Neuron (in vitro differentiated cells): ENCODE data around the gene AFDN.

ENCODE experiments used
- H2AFZ ChIP-seq: one replicate; pipeline ENCODE4 v1.6.1; 2013; ENCODE audit warnings: low read depth, mild to moderate bottlenecking, inconsistent platforms, low read length, moderate library complexity
- H3K27me3 ChIP-seq: one replicate; pipeline ENCODE4 v1.6.1; 2013; ENCODE audit warnings: low read length; ENCODE audit not compliant: insufficient read depth
- H3K36me3 ChIP-seq: one replicate; pipeline ENCODE4 v1.6.1; 2013; ENCODE audit warnings: low read length; ENCODE audit not compliant: insufficient read depth
- H3K4me1 ChIP-seq: one replicate; pipeline ENCODE4 v1.6.1; 2013; ENCODE audit warnings: low read length; ENCODE audit not compliant: insufficient read depth
- H3K4me3 ChIP-seq: 2 replicates; pipeline ENCODE4 v1.5.1; 2013; ENCODE audit warnings: mild to moderate bottlenecking, low read length, moderate library complexity
- H3K9me3 ChIP-seq: one replicate; pipeline ENCODE4 v1.6.1; 2013; ENCODE audit warnings: low read length

The AFDN gene

GRCh38 chr6:167956983-167957492 lies 130.3 kb downstream of the AFDN start:
- H3K36me3 ChIP-seq, result peaks cover 70% of the 10 kb centered on the region
- no peaks in the 10 kb centered on the region for H3K4me1 ChIP-seq
- H3K27me3 ChIP-seq, result no peaks in the 10 kb centered on the region
- H3K9me3 ChIP-seq, result peaks cover 6% of the 10 kb centered on the region
- no peak overlapping the region for H3K4me3 ChIP-seq
- H2AFZ ChIP-seq, result no peak overlapping the region

GRCh38 chr6:167957626-167958025 lies 130.9 kb downstream of the AFDN start:
- Histone ChIP-seq H3K4me3 (no peak overlapping the region), H3K9me3 (peaks cover 6% of the 10 kb centered on the region), H3K36me3 (peaks cover 70% of the 10 kb centered on the region), H2AFZ (no peak overlapping the region), H3K4me1 (no peaks in the 10 kb centered on the region), H3K27me3 (no peaks in the 10 kb centered on the region)

DNA sequence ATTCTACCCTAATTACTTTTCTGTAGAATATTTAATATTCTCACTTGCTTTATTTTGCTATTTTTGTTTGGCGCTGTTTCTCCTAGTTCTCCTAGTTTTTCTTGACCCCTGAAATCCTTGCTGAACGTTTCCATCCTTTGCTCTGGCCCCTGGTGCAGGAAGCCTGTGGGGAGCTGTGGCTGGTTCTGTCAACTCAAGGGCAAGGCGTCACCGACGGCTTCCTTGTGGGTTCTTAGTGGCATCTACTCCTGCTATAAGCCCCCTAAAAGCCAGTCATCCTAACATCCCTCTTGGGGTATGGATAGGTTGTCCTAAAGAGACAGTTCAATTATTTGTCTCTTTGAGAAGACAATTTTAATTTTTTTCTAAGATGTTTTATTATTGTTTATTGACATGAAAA lies 133.9 kb downstream of the AFDN start:
- H3K36me3 ChIP-seq, result peaks cover 76% of the 10 kb centered on the region

DNA sequence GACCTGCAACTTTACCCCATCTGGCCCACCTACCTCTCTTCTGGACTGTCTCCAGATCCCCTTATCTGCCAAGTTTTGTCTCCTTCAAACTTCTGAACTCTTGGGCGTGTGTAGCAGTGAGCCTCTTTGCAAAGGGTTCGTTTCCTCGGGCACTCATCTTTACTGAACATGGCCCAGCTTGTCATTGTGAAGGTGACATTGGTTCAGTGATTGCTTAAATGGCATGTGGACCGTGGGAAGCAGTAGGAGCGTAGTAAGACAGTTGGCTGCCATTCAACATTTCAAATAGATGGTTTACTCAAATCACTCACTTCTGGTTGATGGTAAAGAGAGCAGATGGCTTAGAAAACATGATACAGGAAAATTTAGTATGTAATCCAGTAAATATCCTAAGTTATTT lies 136.0 kb downstream of the AFDN start:
- Histone ChIP-seq H3K36me3 (peaks cover 78% of the 10 kb centered on the region), H3K9me3 (peaks cover 7% of the 10 kb centered on the region), H3K4me3 (no peak overlapping the region), H3K27me3 (no peaks in the 10 kb centered on the region), H3K4me1 (no peaks in the 10 kb centered on the region), H2AFZ (no peak overlapping the region)

More for the DNA sequence above, 133.9 kb downstream of the AFDN start:
- Histone ChIP-seq H2AFZ (no peak overlapping the region), H3K4me3 (no peak overlapping the region), H3K27me3 (no peaks in the 10 kb centered on the region), H3K4me1 (no peaks in the 10 kb centered on the region), H3K9me3 (peaks cover 6% of the 10 kb centered on the region)

GRCh38 chr6:167963589-167964057 lies 136.9 kb downstream of the AFDN start:
- H3K27me3 ChIP-seq, result no peaks in the 10 kb centered on the region
- peaks cover 7% of the 10 kb centered on the region for H3K9me3 ChIP-seq
- H2AFZ ChIP-seq, result no peak overlapping the region
- peaks cover 80% of the 10 kb centered on the region for H3K36me3 ChIP-seq
- H3K4me3 ChIP-seq, result no peak overlapping the region
- peaks cover 3% of the 10 kb centered on the region for H3K4me1 ChIP-seq

DNA sequence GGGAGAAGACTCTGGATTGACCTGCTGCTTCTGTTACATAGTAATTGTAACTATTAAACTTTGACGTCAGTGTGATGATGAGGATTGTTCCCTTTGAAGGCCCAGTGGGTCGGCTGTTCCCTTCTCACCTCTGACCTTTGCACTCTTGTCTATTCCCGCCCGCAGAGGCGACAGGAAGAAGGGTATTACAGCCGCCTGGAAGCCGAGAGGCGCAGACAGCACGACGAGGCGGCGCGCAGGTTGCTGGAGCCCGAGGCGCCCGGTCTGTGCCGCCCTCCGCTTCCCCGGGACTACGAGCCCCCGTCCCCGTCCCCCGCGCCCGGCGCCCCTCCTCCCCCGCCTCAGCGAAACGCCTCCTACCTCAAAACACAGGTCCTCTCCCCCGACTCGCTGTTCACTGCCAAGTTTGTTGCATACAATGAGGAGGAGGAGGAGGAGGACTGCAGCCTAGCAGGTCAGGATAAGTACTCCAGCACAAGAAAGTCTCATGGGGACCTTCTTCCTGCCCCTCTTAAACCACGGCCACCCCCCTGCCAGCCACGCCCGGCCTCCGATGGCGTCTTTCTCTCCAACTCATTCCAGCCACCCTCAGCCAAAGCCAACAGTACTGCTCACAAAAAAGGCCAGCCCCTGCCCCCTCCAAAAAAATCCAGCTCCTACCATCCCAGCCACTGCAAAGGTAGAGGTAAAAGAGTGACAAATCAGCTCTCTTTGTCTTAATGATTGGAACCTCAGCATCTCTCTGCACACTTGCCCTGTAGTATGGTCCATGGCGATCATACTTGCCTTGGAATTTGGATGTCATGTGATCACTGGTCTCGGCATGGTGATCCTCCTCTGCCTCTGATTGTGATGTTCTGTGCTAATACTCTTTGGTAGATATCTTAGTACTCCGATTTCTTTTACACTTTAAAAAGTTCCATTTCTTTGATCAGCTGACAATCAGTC lies 139.2 kb downstream of the AFDN start:
- no peaks in the 10 kb centered on the region for H3K27me3 ChIP-seq
- no peak overlapping the region for H3K4me3 ChIP-seq
- H2AFZ ChIP-seq, result no peak overlapping the region
- H3K9me3 ChIP-seq, result peaks cover 7% of the 10 kb centered on the region
- peaks cover 78% of the 10 kb centered on the region for H3K36me3 ChIP-seq
- peaks cover 24% of the 10 kb centered on the region for H3K4me1 ChIP-seq

GRCh38 chr6:167966540-167966905 lies 139.8 kb downstream of the AFDN start:
- Histone ChIP-seq H3K9me3 (peaks cover 7% of the 10 kb centered on the region), H3K4me1 (peaks cover 30% of the 10 kb centered on the region), H2AFZ (no peak overlapping the region), H3K36me3 (peaks cover 76% of the 10 kb centered on the region), H3K4me3 (no peak overlapping the region), H3K27me3 (no peaks in the 10 kb centered on the region)

- no peaks in the 10 kb centered on the region for H3K27me3 ChIP-seq
- peaks cover 67% of the 10 kb centered on the region for H3K36me3 ChIP-seq
- no peak overlapping the region for H2AFZ ChIP-seq
- peaks cover 43% of the 10 kb centered on the region for H3K4me1 ChIP-seq
- peaks cover 7% of the 10 kb centered on the region for H3K9me3 ChIP-seq
- H3K4me3 ChIP-seq, result no peak overlapping the region
Measured at GRCh38 chr6:167968091-167968490, 141.4 kb downstream of the AFDN start.

- no peaks in the 10 kb centered on the region for H3K27me3 ChIP-seq
- peaks cover 53% of the 10 kb centered on the region for H3K4me1 ChIP-seq
- H3K4me3 ChIP-seq, result no peak overlapping the region
- no peak overlapping the region for H2AFZ ChIP-seq
- peaks cover 7% of the 10 kb centered on the region for H3K9me3 ChIP-seq
- peaks cover 47% of the 10 kb centered on the region for H3K36me3 ChIP-seq
Measured at GRCh38 chr6:167970230-167970629, 143.5 kb downstream of the AFDN start.

DNA sequence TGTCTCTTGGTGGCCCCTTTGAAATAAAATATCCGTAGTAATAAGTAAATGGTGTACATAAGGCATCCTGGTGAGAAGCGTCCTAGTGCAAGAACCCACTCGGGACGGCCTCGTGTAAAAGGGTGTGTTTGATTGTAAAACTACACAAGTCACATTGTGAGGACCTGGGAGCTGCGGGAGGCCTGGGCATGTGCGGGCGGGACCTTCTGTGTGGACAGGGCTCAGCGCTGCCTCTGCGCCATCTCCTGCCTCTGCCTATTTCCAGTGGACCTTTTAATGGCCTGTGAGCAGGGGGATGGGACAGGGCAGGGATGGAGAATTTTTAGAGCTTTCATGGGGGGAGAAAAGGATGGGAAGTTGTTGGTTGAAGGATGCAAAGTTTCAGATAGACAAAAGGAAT lies 145.5 kb downstream of the AFDN start:
- peaks cover 53% of the 10 kb centered on the region for H3K4me1 ChIP-seq
- no peak overlapping the region for H3K4me3 ChIP-seq
- peaks cover 2% of the 10 kb centered on the region for H3K9me3 ChIP-seq
- H3K27me3 ChIP-seq, result no peaks in the 10 kb centered on the region
- H3K36me3 ChIP-seq, result peaks cover 28% of the 10 kb centered on the region
- no peak overlapping the region for H2AFZ ChIP-seq

GRCh38 chr6:167973148-167973885 lies 146.6 kb downstream of the AFDN start:
- peaks cover 51% of the 10 kb centered on the region for H3K4me1 ChIP-seq
- H3K36me3 ChIP-seq, result peaks cover 23% of the 10 kb centered on the region
- no peak overlapping the region for H3K4me3 ChIP-seq
- H3K9me3 ChIP-seq, result no peaks in the 10 kb centered on the region
- no peak overlapping the region for H2AFZ ChIP-seq
- no peaks in the 10 kb centered on the region for H3K27me3 ChIP-seq

- Histone ChIP-seq H2AFZ (no peak overlapping the region), H3K4me1 (peaks cover 38% of the 10 kb centered on the region), H3K9me3 (no peaks in the 10 kb centered on the region), H3K4me3 (no peak overlapping the region), H3K27me3 (no peaks in the 10 kb centered on the region), H3K36me3 (peaks cover 9% of the 10 kb centered on the region)
Measured at GRCh38 chr6:167974640-167975344, 148.1 kb downstream of the AFDN start.
